HepG2 (cell line): ENCODE measurements around the gene CORO7. TPM values are rescaled to one million over a fixed set of nuclear protein-coding genes. Genes with fewer than 3 reads are reported as not detected.

Experiments
- ATAC-seq: fragments of 200-7000 bp; cut with Tn5 transposase; 3 replicates; pipeline ENCODE4 v1.9.1; 2020; ENCODE audit warnings: mild to moderate bottlenecking, moderate library complexity
- BruUV-seq: library from RNA; stranded (reverse); fragments of 400-500 nt; replicated peaks from 2 replicates; lab custom pipeline; 2021; lab: Mats Ljungman, UMichigan
- CTCF ChIA-PET: fragments of 300-600 bp; formaldehyde crosslinking; extraction: SDS; loops from one replicate; lab custom pipeline; 2021; ENCODE audit warnings: low total read pairs, inconsistent platforms, low intra/inter-chr PET ratio; lab: Yijun Ruan, JAX
- POLR2A ChIA-PET: fragments of 350-600 bp; sonication (Branson Sonifier 250); formaldehyde crosslinking; loops from one replicate; lab custom pipeline; 2020; ENCODE audit warnings: antibody characterized with exemption, inconsistent platforms; lab: Yijun Ruan, JAX
- DNase-seq: peaks from one replicate; pipeline ENCODE4 v3.0.0-alpha.2; 2015; ENCODE audit warnings: low spot score
- FAIRE-seq: peaks from 3 replicates; lab custom pipeline; 2011; peaks lifted over from hg19 to GRCh38; lab: Jason Lieb, UNC
- H2AFZ ChIP-seq: one replicate; pipeline ENCODE4 v1.6.1; 2011; ENCODE audit warnings: low read length, inconsistent platforms
- H3K27ac ChIP-seq: fragments of 300-600 bp; 3 replicates; pipeline ENCODE4 v1.8.0; 2011; ENCODE audit warnings: mixed run types, mild to moderate bottlenecking, mixed read lengths, low read length, inconsistent platforms; ENCODE audit not compliant: insufficient read depth; ENCODE audit errors: extremely low read length
- H3K27me3 ChIP-seq, 2 experiments: fragments of 200-600 bp in 1 of 2; 2 replicates in 1 of 2; 3 replicates in 1 of 2; pipeline versions ENCODE4 v1.6.0 to v1.8.0; 2011; ENCODE audit warnings: low read length in 2 of 2, mild to moderate bottlenecking in 2 of 2, moderate library complexity in 2 of 2, inconsistent platforms in 1 of 2; ENCODE audit not compliant: insufficient read depth in 2 of 2, control insufficient read depth in 1 of 2
- H3K36me3 ChIP-seq, 2 experiments: fragments of 200-600 bp in 1 of 2; replicated peaks in 1 of 2; 2 replicates in 1 of 2; 3 replicates in 1 of 2; pipeline versions ENCODE4 v1.5.1 to v1.8.0; 2011; ENCODE audit warnings: low read length in 2 of 2, inconsistent platforms in 1 of 2; ENCODE audit not compliant: insufficient read depth in 2 of 2, control insufficient read depth in 1 of 2
- H3K4me1 ChIP-seq: 2 replicates; pipeline ENCODE4 v1.5.1; 2012; ENCODE audit warnings: low read length, inconsistent platforms; ENCODE audit not compliant: insufficient read depth
- H3K4me2 ChIP-seq: 2 replicates; pipeline ENCODE4 v1.6.0; 2011; ENCODE audit warnings: low read depth, low read length, inconsistent platforms
- H3K4me3 ChIP-seq, 3 experiments: fragments of 200-600 bp in 1 of 3; sonication (generic), shearing (Covaris generic) in 1 of 3; replicated peaks in 1 of 3; 2 replicates each; pipeline ENCODE4 v1.5.1; 2011 to 2016; ENCODE audit warnings: low read length in 3 of 3, inconsistent platforms in 2 of 3, low read depth in 2 of 3, mild to moderate bottlenecking in 2 of 3, control low read depth in 1 of 3, mixed read lengths in 1 of 3; ENCODE audit not compliant: insufficient read depth in 1 of 3
- H3K79me2 ChIP-seq: one replicate; pipeline ENCODE4 v1.6.1; 2011; ENCODE audit warnings: low read length, inconsistent platforms; ENCODE audit not compliant: insufficient read depth
- H3K9ac ChIP-seq: 2 replicates; pipeline ENCODE4 v1.6.0; 2011; ENCODE audit warnings: mild to moderate bottlenecking, low read depth, low read length, inconsistent platforms; ENCODE audit not compliant: insufficient read depth
- H3K9me3 ChIP-seq: 2 replicates; pipeline ENCODE4 v1.5.1; 2012; ENCODE audit warnings: mild to moderate bottlenecking, low read length
- H4K20me1 ChIP-seq: 2 replicates; pipeline ENCODE4 v1.6.0; 2011; ENCODE audit warnings: inconsistent platforms, mild to moderate bottlenecking, low read length, moderate library complexity; ENCODE audit not compliant: insufficient read depth
- AGO1 ChIP-seq: fragments of 200-400 bp; formaldehyde crosslinking; IDR thresholded peaks from 2 replicates; pipeline ENCODE4 v1.6.1; 2017; ENCODE audit warnings: mild to moderate bottlenecking, low read depth, low read length, moderate library complexity; ENCODE audit not compliant: poor library complexity, severe bottlenecking
- FOXK2 ChIP-seq: fragments of 450-650 bp; IDR thresholded peaks from 2 replicates; pipeline ENCODE4 v1.6.1; 2016
- MED13 ChIP-seq: sonication (generic); formaldehyde crosslinking; IDR thresholded peaks from 2 replicates; pipeline ENCODE4 v1.5.0; 2020; ENCODE audit warnings: missing genetic modification reagents
- NR2C2 ChIP-seq: sonication (generic); formaldehyde crosslinking; IDR thresholded peaks from 2 replicates; pipeline ENCODE4 v1.4.0; 2020; ENCODE audit warnings: missing genetic modification reagents, mild to moderate bottlenecking, moderate library complexity, borderline replicate concordance
- POLR2AphosphoS5 ChIP-seq: IDR thresholded peaks from 2 replicates; pipeline ENCODE4 v1.6.1; 2012; ENCODE audit warnings: low read depth, low read length
- POLR2G ChIP-seq: fragments of 200-400 bp; formaldehyde crosslinking; IDR thresholded peaks from 2 replicates; pipeline ENCODE4 v1.6.1; 2018; ENCODE audit warnings: mild to moderate bottlenecking, low read depth, low read length, moderate library complexity
- ZEB1 ChIP-seq: IDR thresholded peaks from 2 replicates; pipeline ENCODE4 v1.6.1; 2012; ENCODE audit warnings: mild to moderate bottlenecking, low read depth, inconsistent platforms; ENCODE audit not compliant: insufficient replicate concordance
- ZNF468 ChIP-seq: sonication (generic); formaldehyde crosslinking; IDR thresholded peaks from 2 replicates; pipeline ENCODE4 v1.8.0; 2022; ENCODE audit warnings: mild to moderate bottlenecking, moderate library complexity, missing genetic modification reagents
- ZNF616 ChIP-seq: sonication (generic); formaldehyde crosslinking; IDR thresholded peaks from 2 replicates; pipeline ENCODE4 v1.5.0; 2020; ENCODE audit warnings: low read depth, mild to moderate bottlenecking, missing genetic modification reagents
- ZNF674 ChIP-seq: sonication (generic); formaldehyde crosslinking; IDR thresholded peaks from 2 replicates; pipeline ENCODE4 v1.5.0; 2020; ENCODE audit warnings: low read depth, mild to moderate bottlenecking, missing genetic modification reagents
- WGBS: methylation state at CpG from one replicate; pipeline ENCODE4 v1.1.6; 2017; ENCODE audit warnings: low lambda C conversion rate; 5-methylcytosine and 5-hydroxymethylcytosine counted together
- in situ Hi-C: cut with HindIII; loops from 2 replicates; pipeline ENCODE4 v1.10.0; 2017; ENCODE audit warnings: low pct_unique_long_range_greater_than_20kb; ENCODE audit not compliant: extremely low pct_ligation_motif_present
- intact Hi-C: fragments of 100-400 bp; cut with micrococcal nuclease; formaldehyde crosslinking; loops from one replicate; pipeline ENCODE4 v1.10.0; 2022; ENCODE audit not compliant: unreplicated experiment
- polyA plus RNA-seq, 8 experiments: library from polyadenylated mRNA; depleted of rRNA in 3 of 8; stranded (reverse) in 7 of 8; unstranded in 1 of 8; fragments of >200 nt; fragmentation: Illumina TruSeq in 4 of 8; extraction: Trizol in 4 of 8; gene quantifications; 2 replicates each; pipeline versions ENCODE4 v1.2.1 to v1.2.3, GENCODE V29; 2011 to 2016; ENCODE audit warnings: low read depth in 4 of 8, missing spikeins in 1 of 8, mixed read lengths in 1 of 8; ENCODE audit not compliant: insufficient read depth in 1 of 8
- total RNA-seq, 5 experiments: library from RNA; depleted of rRNA; stranded (reverse); fragments of >200 nt; fragmentation: Illumina TruSeq; extraction: Trizol; gene quantifications; 2 replicates each; pipeline ENCODE4 v1.2.3, GENCODE V29; 2016; ENCODE audit warnings: low read depth in 1 of 5
- TF ChIP-seq, protein P1 (sequence below): sonication (generic); formaldehyde crosslinking; IDR thresholded peaks from 2 replicates; pipeline ENCODE4 v1.4.0; 2020; ENCODE audit warnings: missing genetic modification reagents
- TF ChIP-seq, protein P2 (sequence below): sonication (generic); formaldehyde crosslinking; IDR thresholded peaks from 2 replicates; pipeline ENCODE4 v1.4.0; 2020; ENCODE audit warnings: missing genetic modification reagents

The CORO7 gene
- total and polyA plus RNA-seq, 2 of the 13 experiments (the other 11 are each of a cell fraction or from before 2014, with no cell fraction given), result 9.9 to 14.3 TPM

- no peak for FAIRE-seq
- WGBS, result 94% methylated on average over 23 of the region's 41 CpGs
- Histone ChIP-seq H3K4me3 (no peak overlapping the region), H3K4me1 (no peaks in the 10 kb centered on the region), H3K9ac (no peak overlapping the region), H3K9me3 (no peaks in the 10 kb centered on the region), H3K27ac (no peak overlapping the region), H3K27me3 (no peaks in the 10 kb centered on the region), H2AFZ (no peak overlapping the region), H3K4me2 (no peak overlapping the region), H3K36me3 (peaks cover 5 to 26% of the 10 kb centered on the region in 2 experiments; a peak in 3 of 5 replicates), H3K79me2 (no peaks in the 10 kb centered on the region), H4K20me1 (no peaks in the 10 kb centered on the region)
- in situ Hi-C loops, result no loop called here
- ChIA-PET POLR2A (interaction anchor here (1.0 kb wide), 1 partner anchor 14 kb away, joined by 3 read pairs; the partner anchor contains the start of gene PAM16), CTCF (no interaction called here)
- intact Hi-C loops, result no loop called here
- ATAC-seq, result peak; percentile 8; the same call in 2 of the 3 replicates
- no peak for DNase-seq
- no TSS peak for BruUV-seq
- TF ChIP-seq, protein P1, sequence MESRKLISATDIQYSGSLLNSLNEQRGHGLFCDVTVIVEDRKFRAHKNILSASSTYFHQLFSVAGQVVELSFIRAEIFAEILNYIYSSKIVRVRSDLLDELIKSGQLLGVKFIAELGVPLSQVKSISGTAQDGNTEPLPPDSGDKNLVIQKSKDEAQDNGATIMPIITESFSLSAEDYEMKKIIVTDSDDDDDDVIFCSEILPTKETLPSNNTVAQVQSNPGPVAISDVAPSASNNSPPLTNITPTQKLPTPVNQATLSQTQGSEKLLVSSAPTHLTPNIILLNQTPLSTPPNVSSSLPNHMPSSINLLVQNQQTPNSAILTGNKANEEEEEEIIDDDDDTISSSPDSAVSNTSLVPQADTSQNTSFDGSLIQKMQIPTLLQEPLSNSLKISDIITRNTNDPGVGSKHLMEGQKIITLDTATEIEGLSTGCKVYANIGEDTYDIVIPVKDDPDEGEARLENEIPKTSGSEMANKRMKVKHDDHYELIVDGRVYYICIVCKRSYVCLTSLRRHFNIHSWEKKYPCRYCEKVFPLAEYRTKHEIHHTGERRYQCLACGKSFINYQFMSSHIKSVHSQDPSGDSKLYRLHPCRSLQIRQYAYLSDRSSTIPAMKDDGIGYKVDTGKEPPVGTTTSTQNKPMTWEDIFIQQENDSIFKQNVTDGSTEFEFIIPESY (CRISPR knock-in tag), result peak; percentile 45; the same call in 1 of the 2 replicates
- TF ChIP-seq ZNF468 (CRISPR knock-in tag) (no peak), AGO1 (peak; percentile 81), ZNF616 (CRISPR knock-in tag) (no peak), NR2C2 (CRISPR knock-in tag) (no peak), FOXK2 (no peak), POLR2AphosphoS5 (0 out of 2 replicates have a peak, but pooled peaks have one; percentile 7), POLR2G (peak; percentile 37; the same call in 1 of the 2 replicates), ZNF674 (CRISPR knock-in tag) (no peak), MED13 (no peak), ZEB1 (no peak)
- TF ChIP-seq, protein P2, sequence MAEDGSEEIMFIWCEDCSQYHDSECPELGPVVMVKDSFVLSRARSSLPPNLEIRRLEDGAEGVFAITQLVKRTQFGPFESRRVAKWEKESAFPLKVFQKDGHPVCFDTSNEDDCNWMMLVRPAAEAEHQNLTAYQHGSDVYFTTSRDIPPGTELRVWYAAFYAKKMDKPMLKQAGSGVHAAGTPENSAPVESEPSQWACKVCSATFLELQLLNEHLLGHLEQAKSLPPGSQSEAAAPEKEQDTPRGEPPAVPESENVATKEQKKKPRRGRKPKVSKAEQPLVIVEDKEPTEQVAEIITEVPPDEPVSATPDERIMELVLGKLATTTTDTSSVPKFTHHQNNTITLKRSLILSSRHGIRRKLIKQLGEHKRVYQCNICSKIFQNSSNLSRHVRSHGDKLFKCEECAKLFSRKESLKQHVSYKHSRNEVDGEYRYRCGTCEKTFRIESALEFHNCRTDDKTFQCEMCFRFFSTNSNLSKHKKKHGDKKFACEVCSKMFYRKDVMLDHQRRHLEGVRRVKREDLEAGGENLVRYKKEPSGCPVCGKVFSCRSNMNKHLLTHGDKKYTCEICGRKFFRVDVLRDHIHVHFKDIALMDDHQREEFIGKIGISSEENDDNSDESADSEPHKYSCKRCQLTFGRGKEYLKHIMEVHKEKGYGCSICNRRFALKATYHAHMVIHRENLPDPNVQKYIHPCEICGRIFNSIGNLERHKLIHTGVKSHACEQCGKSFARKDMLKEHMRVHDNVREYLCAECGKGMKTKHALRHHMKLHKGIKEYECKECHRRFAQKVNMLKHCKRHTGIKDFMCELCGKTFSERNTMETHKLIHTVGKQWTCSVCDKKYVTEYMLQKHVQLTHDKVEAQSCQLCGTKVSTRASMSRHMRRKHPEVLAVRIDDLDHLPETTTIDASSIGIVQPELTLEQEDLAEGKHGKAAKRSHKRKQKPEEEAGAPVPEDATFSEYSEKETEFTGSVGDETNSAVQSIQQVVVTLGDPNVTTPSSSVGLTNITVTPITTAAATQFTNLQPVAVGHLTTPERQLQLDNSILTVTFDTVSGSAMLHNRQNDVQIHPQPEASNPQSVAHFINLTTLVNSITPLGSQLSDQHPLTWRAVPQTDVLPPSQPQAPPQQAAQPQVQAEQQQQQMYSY, result no peak
These were observed 79.5 kb downstream of the CORO7 start for GRCh38 chr16:4336701-4337539.
